Spleen (tissue), 11 donors: ENCODE results near the gene DHDDS. TPM values are rescaled to one million over a fixed set of nuclear protein-coding genes. Genes with fewer than 3 reads are reported as not detected.
A peak's percentile ranks its signal among the peaks of the same experiment; 100 is the strongest.

Experiments
- DNase-seq: peaks from one replicate; pipeline ENCODE4 v3.0.0-alpha.2; 2020
- H3K27ac ChIP-seq, 8 donors: fragments of 200-600 bp; sonication (generic) in 7 of 8; 1 replicate in 4 of 8; 2 replicates in 4 of 8; pipeline versions ENCODE4 v1.5.0 to v1.8.0; 2016 to 2021; ENCODE audit warnings: inconsistent platforms in 4 of 8, mild to moderate bottlenecking in 4 of 8, moderate library complexity in 1 of 8
- H3K27me3 ChIP-seq, 7 donors: fragments of 200-600 bp; sonication (generic) in 6 of 7; replicated peaks in 1 of 7; 1 replicate in 4 of 7; 2 replicates in 3 of 7; pipeline versions ENCODE4 v1.5.0 to v1.8.0; 2016 to 2021; ENCODE audit warnings: inconsistent platforms in 3 of 7, mild to moderate bottlenecking in 1 of 7
- H3K36me3 ChIP-seq, 6 donors: fragments of 200-600 bp; sonication (generic) in 5 of 6; 1 replicate in 4 of 6; 2 replicates in 2 of 6; pipeline versions ENCODE4 v1.5.0 to v1.8.0; 2016 to 2021; ENCODE audit warnings: inconsistent platforms in 2 of 6
- H3K4me1 ChIP-seq, 6 donors: fragments of 200-600 bp; sonication (generic) in 5 of 6; 1 replicate in 3 of 6; 2 replicates in 3 of 6; pipeline versions ENCODE4 v1.5.0 to v1.8.0; 2016 to 2021; ENCODE audit warnings: inconsistent platforms in 3 of 6
- H3K4me3 ChIP-seq, 8 donors: fragments of 200-600 bp; sonication (generic) in 7 of 8; 1 replicate in 4 of 8; 2 replicates in 4 of 8; pipeline versions ENCODE4 v1.5.0 to v1.8.0; 2016 to 2021; ENCODE audit warnings: inconsistent platforms in 4 of 8, mild to moderate bottlenecking in 4 of 8, moderate library complexity in 2 of 8
- H3K9me3 ChIP-seq, 8 donors: fragments of 200-600 bp; sonication (generic) in 7 of 8; 1 replicate in 4 of 8; 2 replicates in 4 of 8; pipeline versions ENCODE4 v1.5.0 to v1.8.0; 2016 to 2021; ENCODE audit warnings: inconsistent platforms in 4 of 8
- CTCF ChIP-seq, 11 experiments: fragments of 200-600 bp in 7 of 11; fragments of 450-650 bp in 4 of 11; sonication (generic) in 4 of 11; IDR thresholded peaks in 8 of 11; conservative IDR thresholded peaks in 3 of 11; 1 replicate in 7 of 11; 2 replicates in 4 of 11; pipeline versions ENCODE4 v1.4.0 to v1.8.0; 2016 to 2021; ENCODE audit warnings: antibody characterized with exemption in 11 of 11, inconsistent platforms in 4 of 11, mild to moderate bottlenecking in 1 of 11
- POLR2A ChIP-seq, 3 donors: fragments of 450-650 bp; IDR thresholded peaks; one replicate each; pipeline ENCODE4 v1.5.1; 2017; ENCODE audit warnings: antibody characterized with exemption in 3 of 3, mild to moderate bottlenecking in 1 of 3
- POLR2AphosphoS5 ChIP-seq, 3 donors: sonication (generic); formaldehyde crosslinking; IDR thresholded peaks; one replicate each; pipeline ENCODE4 v1.5.1; 2017; ENCODE audit warnings: antibody characterized with exemption in 3 of 3
- WGBS, 5 donors: extraction: QIAGEN DNeasy Blood & Tissue Kit in 3 of 5; methylation state at CpG; one replicate each; pipeline versions ENCODE4 v1.1.5 to v1.1.7; 2013 to 2018; 5-methylcytosine and 5-hydroxymethylcytosine counted together
- intact Hi-C: fragments of 100-400 bp; cut with DNase I; formaldehyde crosslinking; loops from one replicate; pipeline ENCODE4 v1.15.0; 2023; ENCODE audit warnings: low total_unique reads
- polyA plus RNA-seq, 3 donors: library from polyadenylated mRNA; stranded (reverse); fragments of 200-250 nt; gene quantifications; one replicate each; pipeline ENCODE4 v1.2.1, GENCODE V29; 2013
- total RNA-seq, 7 donors: library from RNA; depleted of rRNA in 3 of 7; stranded (reverse); fragments of >200 nt in 3 of 7; fragmentation: NEBNext Ultra II Directional in 4 of 7; extraction: Animal tissue kit (Norgen Biotek cat#: 25700) in 4 of 7; gene quantifications; one replicate each; pipeline versions ENCODE4 v1.1.0 to v1.2.1, GENCODE V29; 2016 to 2021
- donor health status: healthy with polysubstance abuse.
- donor health status: DM: no; HTN: no; CAD: no; lungs with moderate emphysema.
- donor health status: DM: no; HTN: no; CAD: no.
- donor health status: Bipolar disorder and iron deficiency.
- donor health status: healthy.
- donor health status: DM: no; HTN: no; CAD: no.
- donor health status: DM: yes; HTN: yes; CAD: no.

The DHDDS gene
- total and polyA plus RNA-seq, 10 donors = 11.1 to 48.8 (median 32.4) TPM

- no peak for TF ChIP-seq CTCF (IDR thresholded peaks at IDR 0.05 in 8 of 11, conservative IDR thresholded peaks at IDR 0.05 in 3 of 11)
- TF ChIP-seq POLR2AphosphoS5 (IDR thresholded peaks at IDR 0.05) = no peak
- TF ChIP-seq POLR2A (IDR thresholded peaks at IDR 0.05) = no peak
- intact Hi-C loops = no loop called here
- Histone ChIP-seq H3K27me3 (no peaks in the 10 kb centered on the region), H3K4me3 (no peak overlapping the region), H3K27ac (no peak overlapping the region), H3K4me1 (no peaks in the 10 kb centered on the region), H3K9me3 (no peaks in the 10 kb centered on the region), H3K36me3 (peaks cover 0 to 100% (median 52%) of the 10 kb centered on the region in 6 donors)
- DNase-seq = no peak
- WGBS, 5 donors = 87 to 100% (median 97%) methylated on average over 1 of the region's 1 CpG
Measured at GRCh38 chr1:26459148-26459547, 27.0 kb downstream of the DHDDS start.

- intact Hi-C loops = no loop called here
- no peak for DNase-seq
- H3K36me3 ChIP-seq = peaks cover 0 to 100% (median 52%) of the 10 kb centered on the region in 6 donors
- WGBS, 5 donors = 84 to 94% (median 91%) methylated on average over 3 of the region's 3 CpGs
- H3K4me3 ChIP-seq = no peak overlapping the region
- no peaks in the 10 kb centered on the region for H3K4me1 ChIP-seq
- TF ChIP-seq POLR2A (IDR thresholded peaks at IDR 0.05) (no peak), CTCF (IDR thresholded peaks at IDR 0.05 in 8 of 11, conservative IDR thresholded peaks at IDR 0.05 in 3 of 11) (no peak), POLR2AphosphoS5 (IDR thresholded peaks at IDR 0.05) (no peak)
- no peak overlapping the region for H3K27ac ChIP-seq
- H3K27me3 ChIP-seq = no peaks in the 10 kb centered on the region
- H3K9me3 ChIP-seq = no peaks in the 10 kb centered on the region
Measured at GRCh38 chr1:26459573-26460031, 27.5 kb downstream of the DHDDS start.

- no peak for TF ChIP-seq CTCF (IDR thresholded peaks at IDR 0.05 in 8 of 11, conservative IDR thresholded peaks at IDR 0.05 in 3 of 11)
- no peak for TF ChIP-seq POLR2A (IDR thresholded peaks at IDR 0.05)
- peak; percentile 82 to 89 (median 88) for TF ChIP-seq POLR2AphosphoS5 (IDR thresholded peaks at IDR 0.05)
- Histone ChIP-seq H3K27ac (peak overlapping the region in 6 of 8 donors; percentile 26 to 100 (median 83)), H3K4me3 (no peak overlapping the region), H3K9me3 (no peaks in the 10 kb centered on the region), H3K4me1 (peaks cover 24 to 54% (median 45%) of the 10 kb centered on the region in 6 donors), H3K27me3 (no peaks in the 10 kb centered on the region), H3K36me3 (peaks cover 0 to 65% (median 37%) of the 10 kb centered on the region in 6 donors)
- intact Hi-C loops = no loop called here
- DNase-seq = peak; percentile 90
- WGBS, 5 donors = 65 to 79% (median 74%) methylated on average over 7 to 10 of the region's 10 CpGs
Measured at GRCh38 chr1:26468911-26469310, 36.8 kb downstream of the DHDDS start.

- 92 to 98% (median 96%) methylated on average over 5 of the region's 5 CpGs for WGBS, 5 donors
- intact Hi-C loops = no loop called here
- Histone ChIP-seq H3K27me3 (no peaks in the 10 kb centered on the region), H3K4me3 (no peak overlapping the region), H3K27ac (peak overlapping the region in 6 of 8 donors; percentile 61 to 100 (median 100)), H3K9me3 (no peaks in the 10 kb centered on the region), H3K4me1 (peaks cover 27 to 60% (median 52%) of the 10 kb centered on the region in 6 donors), H3K36me3 (peaks cover 0 to 65% (median 42%) of the 10 kb centered on the region in 6 donors)
- TF ChIP-seq POLR2A (IDR thresholded peaks at IDR 0.05) (no peak), CTCF (IDR thresholded peaks at IDR 0.05 in 8 of 11, conservative IDR thresholded peaks at IDR 0.05 in 3 of 11) (no peak), POLR2AphosphoS5 (IDR thresholded peaks at IDR 0.05) (peak in 1 of 3 donors; percentile 6)
- DNase-seq = no peak
Measured at GRCh38 chr1:26469558-26469957, 37.4 kb downstream of the DHDDS start.
